Stomach smooth muscle (tissue), 2 donors: ENCODE results near the gene PIGS.
"Not testable (repeated sequence)": the region's sequence is repeated elsewhere in the genome, so short reads cannot be mapped to it uniquely, and the experiment has no call there.

ENCODE experiments used
- H3K27ac ChIP-seq: one replicate; pipeline ENCODE4 v1.7.0; 2013; ENCODE audit warnings: mild to moderate bottlenecking, low read length, inconsistent platforms
- H3K27me3 ChIP-seq, 2 donors: one replicate each; pipeline ENCODE4 v1.7.0; 2013; ENCODE audit warnings: low read length in 2 of 2; ENCODE audit not compliant: insufficient read depth in 2 of 2, control insufficient read depth in 1 of 2
- H3K36me3 ChIP-seq, 2 donors: one replicate each; pipeline ENCODE4 v1.7.0; 2013; ENCODE audit warnings: low read length in 2 of 2; ENCODE audit not compliant: control insufficient read depth in 2 of 2, insufficient read depth in 2 of 2
- H3K4me1 ChIP-seq: one replicate; pipeline ENCODE4 v1.7.0; 2013; ENCODE audit warnings: low read length; ENCODE audit not compliant: control insufficient read depth, insufficient read depth
- H3K4me3 ChIP-seq, 2 donors: one replicate each; pipeline ENCODE4 v1.7.0; 2013; ENCODE audit warnings: low read length in 2 of 2
- H3K9ac ChIP-seq, 2 donors: one replicate each; pipeline ENCODE4 v1.7.0; 2013; ENCODE audit warnings: low read length in 2 of 2, mild to moderate bottlenecking in 1 of 2
- H3K9me3 ChIP-seq, 2 donors: one replicate each; pipeline ENCODE4 v1.7.0; 2013; ENCODE audit warnings: low read length in 2 of 2; ENCODE audit not compliant: control insufficient read depth in 2 of 2
- donor health status: healthy.
- donor health status: Pancreatic carcinoma.

PIGS gene

DNA sequence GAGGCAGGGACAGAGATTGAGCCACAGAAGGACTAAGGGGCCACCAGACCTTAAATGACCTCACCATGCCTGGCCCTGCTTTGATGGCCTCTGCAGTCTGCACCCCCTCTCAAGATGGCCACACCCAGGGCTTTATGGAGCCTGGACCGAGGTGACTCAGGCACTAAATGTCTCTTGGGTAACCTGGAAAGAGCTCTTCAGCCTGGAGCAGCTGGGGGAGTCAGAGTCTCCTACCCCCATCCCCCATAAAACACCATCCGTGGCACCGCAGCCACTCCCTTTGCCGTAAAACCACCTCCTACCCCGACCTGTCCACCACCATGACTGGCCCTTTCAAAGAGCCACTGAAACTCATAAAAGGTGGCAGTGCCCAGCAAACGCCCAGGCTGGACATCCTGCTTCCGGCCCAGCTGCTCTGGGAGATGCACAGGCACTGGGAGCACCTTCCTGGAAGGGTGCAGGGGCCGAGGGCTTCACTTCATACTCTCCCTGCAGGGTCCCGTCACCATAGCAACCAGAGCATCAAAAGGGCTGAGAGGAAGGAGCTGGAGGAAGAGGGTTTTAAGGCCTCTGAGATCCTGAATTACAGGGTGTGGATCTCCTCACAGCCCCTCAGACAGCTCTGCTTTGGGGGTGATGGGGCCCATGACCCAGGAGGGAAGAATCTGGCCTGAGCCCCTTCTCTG, 42.9 kb downstream of the PIGS start:
- no peak overlapping the region for H3K27ac ChIP-seq
- no peaks in the 10 kb centered on the region for H3K36me3 ChIP-seq
- H3K4me1 ChIP-seq, result no peaks in the 10 kb centered on the region
- H3K9ac ChIP-seq, result no peak overlapping the region
- H3K27me3 ChIP-seq, result peaks cover 0 to 7% of the 10 kb centered on the region in 2 donors
- H3K4me3 ChIP-seq, result no peak overlapping the region
- H3K9me3 ChIP-seq, result no peaks in the 10 kb centered on the region

DNA sequence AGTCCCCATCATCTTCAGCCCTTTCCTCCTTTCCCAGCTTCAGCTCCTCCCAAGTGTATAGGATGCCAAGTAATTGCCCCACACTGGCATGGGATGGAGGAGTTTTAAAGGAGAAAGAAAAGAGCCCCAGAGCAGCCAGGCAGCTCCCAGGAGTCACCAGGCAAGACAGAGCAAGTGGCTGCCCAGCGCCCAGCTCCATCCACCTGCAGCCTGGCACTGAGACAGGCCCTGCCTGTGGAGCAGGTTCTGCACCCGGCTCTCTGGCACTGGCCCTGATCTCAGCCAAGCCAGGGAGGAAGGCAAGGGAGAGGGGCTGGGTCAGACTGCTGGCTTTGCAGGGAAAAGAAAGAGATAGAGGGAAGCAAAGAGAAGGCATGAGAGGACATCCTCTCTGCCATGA, 43.5 kb downstream of the PIGS start:
- H3K36me3 ChIP-seq, result no peaks in the 10 kb centered on the region
- H3K27me3 ChIP-seq, result peaks cover 0 to 7% of the 10 kb centered on the region in 2 donors
- H3K4me3 ChIP-seq, result no peak overlapping the region
- no peaks in the 10 kb centered on the region for H3K9me3 ChIP-seq
- no peaks in the 10 kb centered on the region for H3K4me1 ChIP-seq
- no peak overlapping the region for H3K27ac ChIP-seq
- H3K9ac ChIP-seq, result no peak overlapping the region

DNA sequence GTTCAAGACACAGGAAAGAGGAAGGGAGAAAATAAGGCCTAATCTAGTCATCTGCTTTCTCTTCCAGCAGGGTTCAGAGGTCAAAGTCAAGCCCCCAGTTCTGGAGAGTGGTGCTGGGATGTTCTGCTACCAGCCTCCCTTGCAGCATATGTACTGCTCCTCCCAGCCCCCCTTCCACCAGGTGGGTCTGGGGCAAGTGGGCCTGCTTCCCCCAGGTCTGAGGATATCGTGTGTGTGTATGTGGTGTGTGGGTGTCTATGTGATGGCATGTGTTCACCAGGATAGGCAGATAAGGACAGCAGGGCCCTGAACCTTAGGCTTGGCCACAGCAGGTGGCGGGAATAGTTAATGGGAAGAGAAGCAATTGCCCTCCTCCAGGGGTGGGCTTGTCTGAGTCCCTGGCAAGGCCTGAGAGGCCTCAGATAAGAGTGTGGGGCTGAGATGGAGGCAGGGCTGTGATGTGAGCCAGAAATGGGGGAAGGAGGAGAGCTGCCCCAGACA, 44.1 kb downstream of the PIGS start:
- Histone ChIP-seq H3K27ac (no peak overlapping the region), H3K36me3 (no peaks in the 10 kb centered on the region), H3K4me3 (no peak overlapping the region), H3K27me3 (peaks cover 0 to 7% of the 10 kb centered on the region in 2 donors), H3K4me1 (no peaks in the 10 kb centered on the region), H3K9me3 (no peaks in the 10 kb centered on the region), H3K9ac (no peak overlapping the region)

DNA sequence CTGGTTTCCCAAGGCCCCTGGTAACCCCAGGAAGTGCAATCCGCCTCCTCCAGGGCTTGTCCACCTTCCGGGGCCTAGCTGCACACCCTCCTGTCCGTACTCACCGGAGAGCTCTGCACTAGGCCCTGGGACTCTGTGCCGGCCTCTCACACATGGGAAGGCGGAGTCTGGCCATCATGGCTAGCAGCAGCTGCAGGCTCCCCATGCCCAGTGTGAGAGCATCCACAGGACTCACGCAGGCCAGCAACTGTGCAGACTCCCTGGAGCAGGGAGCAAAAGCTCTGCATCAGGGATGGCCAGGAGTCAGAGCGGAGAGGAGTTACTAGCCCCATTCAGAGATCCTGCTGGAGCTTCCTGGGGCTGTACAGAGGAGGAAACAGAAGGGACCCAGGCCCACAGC, 44.9 kb downstream of the PIGS start:
- H3K27me3 ChIP-seq, result peaks cover 0 to 5% of the 10 kb centered on the region in 2 donors
- no peaks in the 10 kb centered on the region for H3K9me3 ChIP-seq
- no peak overlapping the region for H3K9ac ChIP-seq
- H3K4me1 ChIP-seq, result no peaks in the 10 kb centered on the region
- no peak overlapping the region for H3K4me3 ChIP-seq
- H3K27ac ChIP-seq, result no peak overlapping the region
- H3K36me3 ChIP-seq, result no peaks in the 10 kb centered on the region

DNA sequence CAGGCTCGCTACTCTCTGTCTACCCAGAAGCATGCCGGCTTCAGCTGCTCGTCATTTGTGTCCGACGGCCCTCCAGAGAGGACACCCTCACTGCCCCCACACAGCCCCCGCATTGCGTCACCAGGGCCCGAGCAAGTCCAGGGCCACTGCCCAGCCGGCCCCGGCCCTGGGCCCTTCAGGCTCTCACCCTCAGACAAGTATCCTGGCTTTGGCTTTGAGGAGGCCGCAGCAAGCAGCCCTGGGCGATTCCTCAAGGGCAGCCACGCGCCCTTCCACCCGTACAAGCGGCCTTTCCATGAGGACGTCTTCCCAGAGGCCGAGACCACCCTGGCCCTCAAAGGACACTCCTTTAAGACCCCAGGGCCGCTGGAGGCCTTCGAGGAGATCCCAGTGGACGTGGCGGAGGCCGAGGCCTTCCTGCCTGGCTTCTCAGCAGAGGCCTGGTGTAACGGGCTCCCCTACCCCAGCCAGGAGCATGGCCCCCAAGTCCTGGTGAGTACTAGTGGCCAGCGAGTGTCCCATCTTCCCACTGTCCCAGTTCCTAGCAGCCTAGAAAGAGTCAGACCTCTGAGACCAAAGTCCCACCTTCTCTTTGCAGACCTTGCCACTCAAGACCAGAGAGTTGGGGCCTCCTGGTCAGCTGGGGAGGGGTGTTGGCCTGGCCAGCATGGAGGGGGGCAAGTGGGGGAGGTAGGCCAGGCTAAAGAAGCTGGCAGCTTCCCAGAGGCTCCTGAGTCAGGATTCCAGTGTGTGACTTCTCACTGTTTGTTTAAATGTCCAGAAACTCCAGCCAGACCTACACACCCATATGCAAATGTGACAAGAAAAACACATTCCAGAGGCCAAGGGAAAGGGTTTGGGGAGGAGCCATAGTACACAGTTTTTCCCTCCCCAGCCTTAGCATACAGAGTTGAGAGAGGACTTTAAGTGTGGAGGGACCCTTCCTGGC, 46.6 kb downstream of the PIGS start:
- H3K4me1 ChIP-seq, result no peaks in the 10 kb centered on the region
- no peak overlapping the region for H3K9ac ChIP-seq
- no peak overlapping the region for H3K27ac ChIP-seq
- no peaks in the 10 kb centered on the region for H3K36me3 ChIP-seq
- no peaks in the 10 kb centered on the region for H3K9me3 ChIP-seq
- no peak overlapping the region for H3K4me3 ChIP-seq
- no peaks in the 10 kb centered on the region for H3K27me3 ChIP-seq

DNA sequence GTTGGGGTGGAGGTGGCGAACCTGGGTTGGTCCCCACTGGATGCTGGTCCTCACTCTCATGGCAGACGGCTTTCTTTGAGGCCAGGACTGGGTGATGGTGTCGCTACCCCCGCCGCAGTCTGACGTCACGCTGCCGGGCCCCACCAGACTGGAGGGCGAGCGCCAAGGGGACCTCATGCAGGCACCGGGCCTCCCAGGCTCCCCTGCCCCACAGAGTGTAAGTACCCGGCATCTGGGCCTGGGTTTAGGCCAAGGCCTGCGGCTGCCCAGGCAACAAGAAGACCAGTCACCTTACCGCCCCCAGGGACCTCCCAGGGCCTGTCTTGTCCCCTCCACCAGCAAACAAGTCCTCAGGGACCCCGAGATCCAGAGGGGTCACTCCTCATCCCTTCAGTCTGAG, 47.4 kb downstream of the PIGS start:
- Histone ChIP-seq H3K4me3 (no peak overlapping the region), H3K9me3 (no peaks in the 10 kb centered on the region), H3K9ac (no peak overlapping the region), H3K4me1 (no peaks in the 10 kb centered on the region), H3K27ac (no peak overlapping the region), H3K27me3 (no peaks in the 10 kb centered on the region), H3K36me3 (no peaks in the 10 kb centered on the region)

DNA sequence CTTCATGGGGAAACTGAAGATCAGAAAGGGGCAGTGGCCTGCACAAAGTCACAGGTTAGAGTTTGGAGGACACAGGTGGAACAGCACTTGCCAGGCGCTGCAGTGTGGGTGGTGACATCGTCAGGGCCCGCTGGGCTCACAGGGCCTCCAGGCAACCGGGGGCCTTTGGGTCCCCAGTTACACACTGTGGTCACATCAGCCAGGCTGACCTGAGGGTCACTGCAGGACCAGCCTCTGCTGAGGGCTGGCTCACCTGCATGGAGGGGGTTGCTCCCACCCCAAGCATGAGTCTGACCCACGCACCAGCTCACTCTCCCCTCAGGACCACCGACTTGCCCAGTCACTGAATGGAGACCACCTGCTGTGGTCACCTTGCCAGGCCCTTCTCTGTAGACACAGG, 48.1 kb downstream of the PIGS start:
- no peak overlapping the region for H3K4me3 ChIP-seq
- no peaks in the 10 kb centered on the region for H3K27me3 ChIP-seq
- H3K4me1 ChIP-seq, result no peaks in the 10 kb centered on the region
- no peak overlapping the region for H3K9ac ChIP-seq
- H3K27ac ChIP-seq, result no peak overlapping the region
- H3K36me3 ChIP-seq, result no peaks in the 10 kb centered on the region
- no peaks in the 10 kb centered on the region for H3K9me3 ChIP-seq

DNA sequence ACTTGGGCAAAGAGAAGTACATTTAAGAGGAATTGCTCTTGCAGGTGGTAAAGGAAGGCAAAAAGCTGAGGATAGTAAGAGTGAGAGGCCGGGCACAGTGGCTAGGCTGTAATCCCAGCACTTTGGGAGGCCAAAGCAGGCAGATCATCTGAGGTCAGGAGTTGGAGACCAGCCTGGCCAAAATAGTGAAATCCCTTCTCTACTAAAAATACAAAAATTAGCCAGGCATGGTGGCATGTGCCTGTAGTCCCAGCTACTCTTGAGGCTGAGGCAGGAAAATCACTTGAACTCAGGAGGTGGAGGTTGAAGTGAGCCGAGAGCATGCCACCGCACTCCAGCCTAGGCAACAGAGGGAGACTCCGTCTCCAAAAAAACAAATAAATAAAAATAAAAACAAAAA, 49.0 kb downstream of the PIGS start:
- H3K4me1 ChIP-seq, H3K36me3 ChIP-seq, H3K9me3 ChIP-seq, H3K27me3 ChIP-seq, H3K9ac ChIP-seq, H3K27ac ChIP-seq, H3K4me3 ChIP-seq: not testable (repeated sequence)

DNA sequence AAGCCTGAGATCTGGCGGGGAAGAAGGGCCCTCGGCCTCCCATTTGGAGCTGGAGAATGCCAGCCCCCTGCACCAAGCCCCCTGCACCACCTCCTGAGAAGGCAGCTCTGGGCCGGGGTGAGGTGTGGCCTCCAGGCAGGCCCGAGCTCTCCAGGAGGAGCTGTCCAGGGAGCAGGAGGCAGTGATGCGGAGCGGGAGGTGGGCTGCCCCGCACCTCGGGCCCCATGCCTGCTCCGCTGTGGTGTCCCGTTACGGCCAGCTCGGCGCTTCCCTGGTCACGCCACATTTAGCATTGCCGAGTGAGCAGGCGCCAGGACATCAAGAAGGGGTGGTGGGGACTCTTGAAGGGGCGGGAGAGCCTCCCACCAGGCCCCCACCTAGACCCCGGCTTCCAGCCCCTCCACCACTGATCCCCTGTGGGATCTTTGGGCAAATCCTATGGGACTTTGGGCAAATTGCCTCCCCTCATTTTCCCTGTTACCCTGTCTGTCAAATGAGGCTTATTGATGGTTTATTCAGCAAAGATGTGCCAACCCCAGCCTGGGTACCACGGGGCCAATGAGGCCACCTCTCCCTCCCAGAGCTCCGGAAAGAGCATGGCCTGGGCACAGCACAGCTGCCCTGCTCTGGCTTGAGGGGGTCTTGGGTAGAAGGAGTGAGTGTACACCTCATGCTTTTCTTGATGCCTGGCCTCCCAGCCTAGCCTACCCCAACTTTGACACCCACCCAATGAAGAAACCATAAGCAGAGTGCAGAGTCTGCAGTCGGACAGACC, 49.8 kb downstream of the PIGS start:
- Histone ChIP-seq H3K9me3 (no peaks in the 10 kb centered on the region), H3K36me3 (no peaks in the 10 kb centered on the region), H3K4me1 (no peaks in the 10 kb centered on the region), H3K9ac (no peak overlapping the region), H3K27me3 (no peaks in the 10 kb centered on the region), H3K27ac (no peak overlapping the region), H3K4me3 (no peak overlapping the region)

DNA sequence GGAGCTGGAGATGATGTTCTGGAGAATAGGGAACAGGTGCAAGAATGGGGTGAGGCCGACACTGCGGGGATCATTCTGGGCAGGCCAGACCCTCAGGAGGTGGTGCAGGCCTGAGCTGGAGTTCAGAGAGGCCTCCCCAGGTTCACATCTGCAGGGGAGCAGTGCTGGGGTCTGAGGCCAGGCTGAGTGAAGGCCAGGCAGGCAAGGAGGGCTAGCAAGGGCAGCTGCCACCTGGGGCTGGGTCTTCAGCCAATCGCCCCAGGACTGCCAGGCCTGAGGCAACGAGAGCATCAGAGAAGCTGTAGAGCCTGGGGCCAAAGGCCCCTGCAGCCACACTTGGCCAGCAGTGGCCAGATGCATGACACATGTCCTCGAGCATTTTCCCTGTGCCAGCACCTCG, 50.6 kb downstream of the PIGS start:
- no peaks in the 10 kb centered on the region for H3K36me3 ChIP-seq
- H3K9me3 ChIP-seq, result no peaks in the 10 kb centered on the region
- H3K27ac ChIP-seq, result no peak overlapping the region
- no peaks in the 10 kb centered on the region for H3K27me3 ChIP-seq
- no peak overlapping the region for H3K4me3 ChIP-seq
- no peak overlapping the region for H3K9ac ChIP-seq
- H3K4me1 ChIP-seq, result no peaks in the 10 kb centered on the region
